Esophagus squamous epithelium (tissue), 4 donors: ENCODE measurements around the gene PPL.

Experiments used
- POLR2A ChIP-seq, 4 donors: fragments of 450-650 bp; IDR thresholded peaks; one replicate each; pipeline ENCODE4 v1.6.1; 2017; ENCODE audit warnings: antibody characterized with exemption in 4 of 4, mild to moderate bottlenecking in 4 of 4, moderate library complexity in 3 of 4
- TF ChIP-seq, protein P1 (sequence below), 6 experiments: fragments of 450-650 bp in 4 of 6; fragments of 200-600 bp in 2 of 6; sonication (generic) in 2 of 6; IDR thresholded peaks; one replicate each; pipeline ENCODE4 v1.5.1; 2016 to 2019; ENCODE audit warnings: antibody characterized with exemption in 6 of 6, mild to moderate bottlenecking in 4 of 6, moderate library complexity in 4 of 6

- TF ChIP-seq, protein P1, sequence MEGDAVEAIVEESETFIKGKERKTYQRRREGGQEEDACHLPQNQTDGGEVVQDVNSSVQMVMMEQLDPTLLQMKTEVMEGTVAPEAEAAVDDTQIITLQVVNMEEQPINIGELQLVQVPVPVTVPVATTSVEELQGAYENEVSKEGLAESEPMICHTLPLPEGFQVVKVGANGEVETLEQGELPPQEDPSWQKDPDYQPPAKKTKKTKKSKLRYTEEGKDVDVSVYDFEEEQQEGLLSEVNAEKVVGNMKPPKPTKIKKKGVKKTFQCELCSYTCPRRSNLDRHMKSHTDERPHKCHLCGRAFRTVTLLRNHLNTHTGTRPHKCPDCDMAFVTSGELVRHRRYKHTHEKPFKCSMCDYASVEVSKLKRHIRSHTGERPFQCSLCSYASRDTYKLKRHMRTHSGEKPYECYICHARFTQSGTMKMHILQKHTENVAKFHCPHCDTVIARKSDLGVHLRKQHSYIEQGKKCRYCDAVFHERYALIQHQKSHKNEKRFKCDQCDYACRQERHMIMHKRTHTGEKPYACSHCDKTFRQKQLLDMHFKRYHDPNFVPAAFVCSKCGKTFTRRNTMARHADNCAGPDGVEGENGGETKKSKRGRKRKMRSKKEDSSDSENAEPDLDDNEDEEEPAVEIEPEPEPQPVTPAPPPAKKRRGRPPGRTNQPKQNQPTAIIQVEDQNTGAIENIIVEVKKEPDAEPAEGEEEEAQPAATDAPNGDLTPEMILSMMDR (IDR thresholded peaks at IDR 0.05), result no peak
- no peak for TF ChIP-seq POLR2A (IDR thresholded peaks at IDR 0.05)
Measured at GRCh38 chr16:4833584-4833983, 103.4 kb downstream of the PPL start.
